ENCODE results near the gene RPRD1B.

RPRD1B gene

DNA sequence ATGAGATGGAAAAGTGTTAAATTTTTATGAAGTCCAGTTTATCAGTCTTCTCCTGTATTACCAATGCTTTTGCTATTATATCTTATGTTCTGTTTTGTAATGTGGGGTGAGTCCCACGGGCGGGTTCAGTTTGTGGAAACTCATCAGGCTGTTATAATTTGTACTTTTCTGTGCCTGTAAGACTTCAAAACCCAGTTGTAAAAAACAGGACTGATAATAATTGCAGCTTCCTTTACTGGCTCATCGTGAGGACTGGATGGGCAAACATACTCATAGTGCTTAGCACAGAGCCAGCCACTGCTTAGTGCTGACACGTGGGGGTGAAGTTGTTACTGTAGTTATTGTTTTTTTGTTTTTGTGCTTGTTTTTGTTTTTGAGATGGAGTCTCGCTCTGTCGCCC lies 85.9 kb downstream of the RPRD1B start:
- no peak for DNase-seq (ENCODE audit: low read depth, low spot score)
- ChIA-PET CTCF (interaction anchor here (1.8 to 2.0 kb wide), 2 partner anchors 9 to 45 kb away, joined by 4 to 9 read pairs; no protein-coding TSS in a partner anchor), POLR2A (no interaction called here)
- no peak overlapping the region for H3K4me3 ChIP-seq (ENCODE audit: low read depth, low read length)
- TF ChIP-seq, protein P1, sequence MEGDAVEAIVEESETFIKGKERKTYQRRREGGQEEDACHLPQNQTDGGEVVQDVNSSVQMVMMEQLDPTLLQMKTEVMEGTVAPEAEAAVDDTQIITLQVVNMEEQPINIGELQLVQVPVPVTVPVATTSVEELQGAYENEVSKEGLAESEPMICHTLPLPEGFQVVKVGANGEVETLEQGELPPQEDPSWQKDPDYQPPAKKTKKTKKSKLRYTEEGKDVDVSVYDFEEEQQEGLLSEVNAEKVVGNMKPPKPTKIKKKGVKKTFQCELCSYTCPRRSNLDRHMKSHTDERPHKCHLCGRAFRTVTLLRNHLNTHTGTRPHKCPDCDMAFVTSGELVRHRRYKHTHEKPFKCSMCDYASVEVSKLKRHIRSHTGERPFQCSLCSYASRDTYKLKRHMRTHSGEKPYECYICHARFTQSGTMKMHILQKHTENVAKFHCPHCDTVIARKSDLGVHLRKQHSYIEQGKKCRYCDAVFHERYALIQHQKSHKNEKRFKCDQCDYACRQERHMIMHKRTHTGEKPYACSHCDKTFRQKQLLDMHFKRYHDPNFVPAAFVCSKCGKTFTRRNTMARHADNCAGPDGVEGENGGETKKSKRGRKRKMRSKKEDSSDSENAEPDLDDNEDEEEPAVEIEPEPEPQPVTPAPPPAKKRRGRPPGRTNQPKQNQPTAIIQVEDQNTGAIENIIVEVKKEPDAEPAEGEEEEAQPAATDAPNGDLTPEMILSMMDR (IDR thresholded peaks at IDR 0.05; ENCODE audit: insufficient read depth, low read length, missing control alignments) = no peak

DNA sequence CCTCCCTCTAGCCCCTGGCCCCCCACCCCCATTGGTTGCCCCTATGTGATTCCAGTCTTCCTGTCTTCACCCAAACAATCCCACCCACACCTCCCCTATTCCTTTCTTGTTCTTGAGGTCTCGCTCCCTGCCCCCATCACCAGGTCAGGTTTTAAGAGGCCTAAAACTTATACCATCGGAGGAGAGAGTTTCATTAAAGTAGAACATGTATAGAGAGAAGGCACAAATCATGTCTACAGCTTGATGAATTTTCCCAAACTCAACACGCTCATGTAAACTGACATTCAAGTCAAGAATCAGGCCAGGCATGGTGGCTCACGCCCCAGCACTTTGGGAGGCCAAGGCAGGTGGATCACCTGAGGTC lies 87.1 kb downstream of the RPRD1B start:
- no peak for DNase-seq (ENCODE audit: low read depth, low spot score)
- TF ChIP-seq, protein P1 (IDR thresholded peaks at IDR 0.05; ENCODE audit: insufficient read depth, low read length, missing control alignments) = no peak
- CTCF ChIA-PET = interaction anchor here (1.8 to 2.0 kb wide), 2 partner anchors 10 to 47 kb away, joined by 4 to 9 read pairs; no protein-coding TSS in a partner anchor
- no peak overlapping the region for H3K4me3 ChIP-seq (ENCODE audit: low read depth, low read length)
- POLR2A ChIA-PET = no interaction called here

DNA sequence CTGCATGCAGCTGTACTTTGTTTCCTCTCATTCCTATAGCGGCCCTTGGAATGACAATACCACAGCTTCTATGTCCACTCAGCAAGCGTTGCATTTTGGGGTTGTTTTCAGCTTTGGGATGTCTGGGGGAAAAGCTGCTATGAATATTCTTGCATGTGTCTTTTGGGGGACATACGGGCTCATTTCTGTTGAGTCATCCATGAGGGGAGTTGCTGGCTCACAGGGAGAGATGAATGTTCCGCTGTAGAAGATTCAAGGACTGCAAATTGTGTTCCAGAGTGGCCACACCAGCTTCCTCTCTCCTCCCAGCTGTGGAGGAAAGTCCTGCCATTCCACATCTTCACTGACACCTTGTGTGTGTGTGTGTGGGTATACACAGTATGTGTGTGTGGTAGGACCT lies 88.2 kb downstream of the RPRD1B start:
- DNase-seq (ENCODE audit: low read depth, low spot score) = no peak
- no peak overlapping the region for H3K4me3 ChIP-seq (ENCODE audit: low read depth, low read length)
- ChIA-PET CTCF (interaction anchor here (1.1 to 1.5 kb wide), 2 partner anchors 48 to 99 kb away, joined by 4 to 6 read pairs; no protein-coding TSS in a partner anchor), POLR2A (no interaction called here)
- TF ChIP-seq, protein P1 (IDR thresholded peaks at IDR 0.05; ENCODE audit: insufficient read depth, low read length, missing control alignments) = no peak

DNA sequence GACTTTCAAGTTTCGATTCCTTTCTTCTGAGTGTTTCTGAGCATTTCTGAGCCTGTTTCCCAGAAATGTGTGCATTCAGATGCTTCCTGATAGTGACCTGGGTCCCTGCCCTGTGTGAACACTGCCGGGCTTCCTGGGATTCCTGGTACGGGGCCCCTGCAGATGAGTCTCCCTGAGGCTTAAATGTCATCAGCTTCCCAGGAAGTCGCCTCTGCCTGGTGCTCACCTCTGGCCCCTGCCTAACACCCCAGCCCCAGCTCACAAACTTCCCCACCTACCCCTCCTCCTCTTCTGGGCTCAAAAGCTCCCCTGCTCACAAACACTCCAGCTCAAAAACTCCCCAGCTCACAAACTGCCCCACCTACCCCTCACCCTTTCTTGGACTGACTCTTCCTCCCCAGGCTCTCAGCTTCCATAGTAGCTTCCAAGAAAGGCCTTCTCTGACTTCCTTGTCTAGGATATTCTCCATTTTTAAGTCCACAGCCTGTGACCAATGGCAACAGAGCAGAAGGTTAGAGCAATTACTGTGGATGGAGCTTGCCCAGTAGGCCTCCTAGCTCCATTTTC lies 89.6 kb downstream of the RPRD1B start:
- ChIA-PET POLR2A (interaction anchor here (0.9 kb wide), 1 partner anchor 13 kb away, joined by 4 read pairs; no protein-coding TSS in a partner anchor), CTCF (interaction anchor here (0.7 to 1.5 kb wide), 5 partner anchors 9 to 98 kb away, joined by 3 to 7 read pairs (median 5); no protein-coding TSS in a partner anchor)
- TF ChIP-seq, protein P1 (IDR thresholded peaks at IDR 0.05; ENCODE audit: insufficient read depth, low read length, missing control alignments) = no peak
- no peak overlapping the region for H3K4me3 ChIP-seq (ENCODE audit: low read depth, low read length)
- no peak for DNase-seq (ENCODE audit: low read depth, low spot score)

DNA sequence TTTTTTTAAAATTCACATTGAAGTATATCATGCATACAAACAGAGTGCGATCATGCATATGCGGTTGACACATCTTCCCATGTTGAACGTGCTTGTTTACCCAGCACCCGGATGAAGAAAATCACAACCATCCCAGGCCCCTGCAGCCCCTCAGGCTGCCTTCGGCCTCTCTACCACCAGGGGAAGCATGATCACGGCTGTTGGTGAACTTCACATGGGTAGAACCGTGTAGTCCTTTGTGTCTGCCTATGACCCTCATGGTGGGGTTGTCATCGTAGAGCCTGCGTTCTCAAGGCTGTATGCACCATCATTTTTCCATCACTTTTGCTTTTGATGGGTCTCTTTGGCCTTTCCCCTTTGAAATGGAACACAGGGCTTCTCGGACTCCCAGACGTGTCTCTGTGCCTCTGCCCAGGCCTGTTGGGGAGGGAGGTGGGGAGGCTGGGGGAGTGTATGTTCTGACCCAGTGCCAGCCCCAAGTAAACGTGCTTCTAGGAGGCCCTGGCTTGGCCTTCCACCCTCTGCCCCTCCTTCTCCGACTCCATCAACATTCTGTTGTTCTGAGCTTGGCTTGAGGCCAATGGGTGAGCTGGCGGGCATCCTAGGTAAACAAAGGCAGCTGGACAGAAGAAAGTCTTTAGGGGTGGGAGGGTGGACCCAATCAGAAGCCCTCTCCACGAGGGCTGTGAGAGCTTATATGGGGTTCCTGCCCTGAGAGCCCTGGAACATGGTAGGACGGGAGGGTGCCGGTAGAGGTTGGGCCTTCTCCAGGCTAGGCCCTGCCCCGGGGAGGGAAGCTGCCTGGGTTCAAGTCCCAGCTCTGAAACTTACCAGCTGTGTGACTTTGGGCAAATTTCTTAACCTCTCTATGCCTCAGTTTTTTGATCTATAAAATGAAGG lies 91.9 kb downstream of the RPRD1B start:
- POLR2A ChIA-PET = no interaction called here
- TF ChIP-seq, protein P1 (IDR thresholded peaks at IDR 0.05; ENCODE audit: insufficient read depth, low read length, missing control alignments) = no peak
- no peak overlapping the region for H3K4me3 ChIP-seq (ENCODE audit: low read depth, low read length)
- CTCF ChIA-PET = interaction anchor here (0.8 to 1.1 kb wide), 2 partner anchors 52 to 96 kb away, joined by 3 to 4 read pairs; no protein-coding TSS in a partner anchor
- no peak for DNase-seq (ENCODE audit: low read depth, low spot score)
